ENCODE results near the gene PRKN.

- TF ChIP-seq EZH2 (IDR thresholded peaks at IDR 0.05; ENCODE audit: borderline replicate concordance) (no peak), CTCF (IDR thresholded peaks at IDR 0.05; ENCODE audit: poor library complexity) (no peak)
Observed at GRCh38 chr6:162358625-162359024, 368.9 kb downstream of the PRKN start.
